Measurements from ENCODE around the gene PLAC8.

DNA sequence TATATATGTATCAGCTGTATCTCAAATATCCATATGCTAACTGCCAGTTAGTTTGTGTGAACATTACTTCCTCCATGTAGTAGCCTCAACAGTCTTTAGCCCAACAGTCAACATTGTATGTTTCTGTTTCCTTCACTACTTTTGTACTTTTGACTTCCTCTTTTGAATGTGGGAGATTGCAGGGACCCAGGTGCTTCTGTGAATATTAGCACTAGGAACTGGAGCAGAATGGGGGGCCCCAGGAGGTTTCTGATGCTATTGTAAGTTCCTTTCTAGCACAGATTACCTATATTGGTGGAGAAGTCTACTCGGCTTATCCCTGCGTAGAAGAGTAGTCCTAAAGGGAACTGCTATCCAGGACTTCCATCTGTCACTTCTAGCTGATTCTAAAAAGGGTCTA lies 2.3 kb downstream of the PLAC8 start:
- TF ChIP-seq, protein P1, sequence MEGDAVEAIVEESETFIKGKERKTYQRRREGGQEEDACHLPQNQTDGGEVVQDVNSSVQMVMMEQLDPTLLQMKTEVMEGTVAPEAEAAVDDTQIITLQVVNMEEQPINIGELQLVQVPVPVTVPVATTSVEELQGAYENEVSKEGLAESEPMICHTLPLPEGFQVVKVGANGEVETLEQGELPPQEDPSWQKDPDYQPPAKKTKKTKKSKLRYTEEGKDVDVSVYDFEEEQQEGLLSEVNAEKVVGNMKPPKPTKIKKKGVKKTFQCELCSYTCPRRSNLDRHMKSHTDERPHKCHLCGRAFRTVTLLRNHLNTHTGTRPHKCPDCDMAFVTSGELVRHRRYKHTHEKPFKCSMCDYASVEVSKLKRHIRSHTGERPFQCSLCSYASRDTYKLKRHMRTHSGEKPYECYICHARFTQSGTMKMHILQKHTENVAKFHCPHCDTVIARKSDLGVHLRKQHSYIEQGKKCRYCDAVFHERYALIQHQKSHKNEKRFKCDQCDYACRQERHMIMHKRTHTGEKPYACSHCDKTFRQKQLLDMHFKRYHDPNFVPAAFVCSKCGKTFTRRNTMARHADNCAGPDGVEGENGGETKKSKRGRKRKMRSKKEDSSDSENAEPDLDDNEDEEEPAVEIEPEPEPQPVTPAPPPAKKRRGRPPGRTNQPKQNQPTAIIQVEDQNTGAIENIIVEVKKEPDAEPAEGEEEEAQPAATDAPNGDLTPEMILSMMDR (IDR thresholded peaks at IDR 0.05): no peak
- TF ChIP-seq POLR2A (IDR thresholded peaks at IDR 0.05) (no peak), EP300 (IDR thresholded peaks at IDR 0.05; ENCODE audit: low read depth) (no peak)

All from transverse colon (tissue), 3 donors.